Fibroblast of mammary gland (primary cell): Measurements from ENCODE around the gene NRG3.

Source experiments
- DNase-seq: peaks from one replicate; pipeline ENCODE4 v3.0.0-alpha.2; 2010; ENCODE audit warnings: low read depth
- H3K4me3 ChIP-seq: 2 replicates; pipeline ENCODE4 v1.5.1; 2011; ENCODE audit warnings: low read depth, mild to moderate bottlenecking, low read length, moderate library complexity; ENCODE audit not compliant: control insufficient read depth
- TF ChIP-seq, protein P1 (sequence below): conservative IDR thresholded peaks from 2 replicates; pipeline ENCODE4 v1.5.1; 2011; ENCODE audit warnings: low read depth, low read length, inconsistent platforms; ENCODE audit not compliant: control insufficient read depth, insufficient read depth

The NRG3 gene

GRCh38 chr10:82581940-82582339, 706.9 kb downstream of the NRG3 start:
- H3K4me3 ChIP-seq = no peak overlapping the region
- TF ChIP-seq, protein P1, sequence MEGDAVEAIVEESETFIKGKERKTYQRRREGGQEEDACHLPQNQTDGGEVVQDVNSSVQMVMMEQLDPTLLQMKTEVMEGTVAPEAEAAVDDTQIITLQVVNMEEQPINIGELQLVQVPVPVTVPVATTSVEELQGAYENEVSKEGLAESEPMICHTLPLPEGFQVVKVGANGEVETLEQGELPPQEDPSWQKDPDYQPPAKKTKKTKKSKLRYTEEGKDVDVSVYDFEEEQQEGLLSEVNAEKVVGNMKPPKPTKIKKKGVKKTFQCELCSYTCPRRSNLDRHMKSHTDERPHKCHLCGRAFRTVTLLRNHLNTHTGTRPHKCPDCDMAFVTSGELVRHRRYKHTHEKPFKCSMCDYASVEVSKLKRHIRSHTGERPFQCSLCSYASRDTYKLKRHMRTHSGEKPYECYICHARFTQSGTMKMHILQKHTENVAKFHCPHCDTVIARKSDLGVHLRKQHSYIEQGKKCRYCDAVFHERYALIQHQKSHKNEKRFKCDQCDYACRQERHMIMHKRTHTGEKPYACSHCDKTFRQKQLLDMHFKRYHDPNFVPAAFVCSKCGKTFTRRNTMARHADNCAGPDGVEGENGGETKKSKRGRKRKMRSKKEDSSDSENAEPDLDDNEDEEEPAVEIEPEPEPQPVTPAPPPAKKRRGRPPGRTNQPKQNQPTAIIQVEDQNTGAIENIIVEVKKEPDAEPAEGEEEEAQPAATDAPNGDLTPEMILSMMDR = no peak
- DNase-seq = no peak

GRCh38 chr10:82591421-82591820, 716.4 kb downstream of the NRG3 start:
- DNase-seq = no peak
- TF ChIP-seq, protein P1 = no peak
- H3K4me3 ChIP-seq = no peak overlapping the region

GRCh38 chr10:82597840-82598239, 722.8 kb downstream of the NRG3 start:
- no peak overlapping the region for H3K4me3 ChIP-seq
- TF ChIP-seq, protein P1 = no peak
- no peak for DNase-seq

- no peak overlapping the region for H3K4me3 ChIP-seq
- no peak for DNase-seq
- TF ChIP-seq, protein P1 = no peak
Observed at GRCh38 chr10:82609845-82610244, 734.9 kb downstream of the NRG3 start.

GRCh38 chr10:82618007-82618406, 743.0 kb downstream of the NRG3 start:
- DNase-seq = no peak
- no peak overlapping the region for H3K4me3 ChIP-seq
- TF ChIP-seq, protein P1 = no peak

- TF ChIP-seq, protein P1 = no peak
- no peak overlapping the region for H3K4me3 ChIP-seq
Observed at GRCh38 chr10:82621680-82622079, 746.7 kb downstream of the NRG3 start.

DNA sequence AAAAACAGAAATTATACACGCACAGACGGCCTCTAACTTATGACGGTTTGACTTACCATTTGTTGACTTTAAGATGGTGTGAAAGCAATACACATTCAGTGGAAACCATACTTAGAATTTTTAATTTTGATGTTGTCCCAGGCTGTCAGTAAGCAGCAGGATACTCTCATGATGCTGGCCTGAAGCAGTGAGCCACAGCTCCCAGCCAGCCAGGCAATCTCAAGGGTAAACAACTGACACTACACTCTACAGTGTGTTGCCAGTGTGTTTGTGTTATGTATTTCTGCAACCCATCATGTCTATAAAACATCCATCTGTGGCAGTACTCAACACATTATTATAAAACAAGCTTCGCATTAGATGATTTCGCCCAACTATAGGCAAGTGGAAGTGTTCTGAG, 747.5 kb downstream of the NRG3 start:
- no peak for DNase-seq
- no peak overlapping the region for H3K4me3 ChIP-seq
- TF ChIP-seq, protein P1 = no peak

More at GRCh38 chr10:82621680-82622079, 746.7 kb downstream of the NRG3 start:
- no peak for DNase-seq
